Neural progenitor cell (in vitro differentiated cells): ENCODE data around the gene CCDC33.

Source experiments
- EZH2 ChIP-seq: fragments of 200-600 bp; sonication (generic); IDR thresholded peaks from 2 replicates; pipeline ENCODE4 v1.6.1; 2017; ENCODE audit warnings: antibody characterized with exemption, mild to moderate bottlenecking, moderate library complexity
- TF ChIP-seq, protein P1 (sequence below): fragments of 200-600 bp; sonication (generic); IDR thresholded peaks from 2 replicates; pipeline ENCODE4 v1.5.1; 2017; ENCODE audit warnings: antibody characterized with exemption, mild to moderate bottlenecking

DNA sequence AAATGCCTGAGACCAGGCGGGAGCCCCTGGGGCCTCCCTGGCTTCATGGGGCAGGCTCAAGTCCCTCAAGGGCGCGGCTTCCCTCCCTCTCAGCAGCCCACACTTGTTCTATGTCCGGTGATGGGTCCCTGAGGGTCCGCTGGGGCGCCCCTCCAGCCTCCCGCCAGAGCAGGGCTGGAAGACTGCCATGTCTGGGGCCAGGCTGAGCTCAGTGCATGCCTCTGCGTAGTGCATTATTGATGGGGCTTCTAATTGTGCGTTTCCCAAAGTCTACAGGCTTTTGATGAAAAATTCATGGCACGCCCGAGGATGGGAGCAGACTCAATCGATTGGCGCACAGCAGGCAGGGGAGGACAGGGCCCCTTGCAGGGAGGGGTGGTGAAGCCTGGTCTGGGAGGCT lies 80.0 kb downstream of the CCDC33 start:
- TF ChIP-seq EZH2, result no peak
- TF ChIP-seq, protein P1, sequence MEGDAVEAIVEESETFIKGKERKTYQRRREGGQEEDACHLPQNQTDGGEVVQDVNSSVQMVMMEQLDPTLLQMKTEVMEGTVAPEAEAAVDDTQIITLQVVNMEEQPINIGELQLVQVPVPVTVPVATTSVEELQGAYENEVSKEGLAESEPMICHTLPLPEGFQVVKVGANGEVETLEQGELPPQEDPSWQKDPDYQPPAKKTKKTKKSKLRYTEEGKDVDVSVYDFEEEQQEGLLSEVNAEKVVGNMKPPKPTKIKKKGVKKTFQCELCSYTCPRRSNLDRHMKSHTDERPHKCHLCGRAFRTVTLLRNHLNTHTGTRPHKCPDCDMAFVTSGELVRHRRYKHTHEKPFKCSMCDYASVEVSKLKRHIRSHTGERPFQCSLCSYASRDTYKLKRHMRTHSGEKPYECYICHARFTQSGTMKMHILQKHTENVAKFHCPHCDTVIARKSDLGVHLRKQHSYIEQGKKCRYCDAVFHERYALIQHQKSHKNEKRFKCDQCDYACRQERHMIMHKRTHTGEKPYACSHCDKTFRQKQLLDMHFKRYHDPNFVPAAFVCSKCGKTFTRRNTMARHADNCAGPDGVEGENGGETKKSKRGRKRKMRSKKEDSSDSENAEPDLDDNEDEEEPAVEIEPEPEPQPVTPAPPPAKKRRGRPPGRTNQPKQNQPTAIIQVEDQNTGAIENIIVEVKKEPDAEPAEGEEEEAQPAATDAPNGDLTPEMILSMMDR, result no peak
